Panc1 (cell line): ENCODE measurements around the gene APLP2. TPM values are rescaled to one million over a fixed set of nuclear protein-coding genes. Genes with fewer than 3 reads are reported as not detected.
A peak's percentile ranks its signal among the peaks of the same experiment; 100 is the strongest.

Source experiments
- ATAC-seq: fragments of 200-7000 bp; cut with Tn5 transposase; 2 replicates; pipeline ENCODE4 v1.9.1; 2020; ENCODE audit warnings: mild to moderate bottlenecking, moderate library complexity
- BruUV-seq: library from RNA; stranded (reverse); fragments of 400-500 nt; replicated peaks from 2 replicates; lab custom pipeline; 2021; lab: Mats Ljungman, UMichigan
- CTCF ChIA-PET: fragments of 300-600 bp; sonication (Branson Sonifier 250); formaldehyde crosslinking; loops from one replicate; lab custom pipeline; 2022; ENCODE audit warnings: antibody characterized with exemption; lab: Charles Lee
- POLR2A ChIA-PET: fragments of 300-600 bp; sonication (Branson Sonifier 250); formaldehyde crosslinking; loops from one replicate; lab custom pipeline; 2022; ENCODE audit warnings: antibody characterized with exemption; lab: Charles Lee
- DNase-seq: peaks from one replicate; pipeline ENCODE4 v3.0.0-alpha.2; 2010; ENCODE audit warnings: low read depth, low spot score
- H3K27ac ChIP-seq: 2 replicates; pipeline ENCODE4 v1.5.1; 2011; ENCODE audit warnings: mild to moderate bottlenecking, low read length, inconsistent platforms
- H3K27me3 ChIP-seq: fragments of 200-500 bp; sonication (Bioruptor generic); 2 replicates; pipeline ENCODE4 v1.6.0; 2014; ENCODE audit warnings: low read length, inconsistent platforms; ENCODE audit not compliant: control insufficient read depth, insufficient read depth
- H3K36me3 ChIP-seq: fragments of 200-500 bp; sonication (Bioruptor generic); 2 replicates; pipeline ENCODE4 v1.5.1; 2014; ENCODE audit warnings: inconsistent platforms, mild to moderate bottlenecking, low read length, moderate library complexity; ENCODE audit not compliant: control insufficient read depth, insufficient read depth
- H3K4me1 ChIP-seq: 2 replicates; pipeline ENCODE4 v1.5.1; 2011; ENCODE audit warnings: inconsistent platforms, mild to moderate bottlenecking, low read length, moderate library complexity; ENCODE audit not compliant: control insufficient read depth, insufficient read depth
- H3K4me3 ChIP-seq, 2 experiments: 2 replicates each; pipeline ENCODE4 v1.5.1; 2011 to 2012; ENCODE audit warnings: low read depth in 2 of 2, low read length in 2 of 2, mild to moderate bottlenecking in 2 of 2, inconsistent platforms in 1 of 2, moderate library complexity in 1 of 2
- H3K9me3 ChIP-seq: fragments of 200-500 bp; sonication (Bioruptor generic); 2 replicates; pipeline ENCODE4 v1.5.1; 2014; ENCODE audit warnings: low read depth, mild to moderate bottlenecking, inconsistent platforms, low read length, moderate library complexity; ENCODE audit not compliant: control insufficient read depth, insufficient read depth
- POLR2AphosphoS5 ChIP-seq: IDR thresholded peaks from 2 replicates; pipeline ENCODE4 v1.6.1; 2012; ENCODE audit warnings: mild to moderate bottlenecking, low read depth, low read length, moderate library complexity
- SIN3A ChIP-seq: IDR thresholded peaks from 2 replicates; pipeline ENCODE4 v1.6.1; 2012; ENCODE audit warnings: low read depth, mild to moderate bottlenecking, low read length, moderate library complexity, borderline replicate concordance; ENCODE audit not compliant: insufficient read depth
- TCF7L2 ChIP-seq: IDR thresholded peaks from 2 replicates; pipeline ENCODE4 v1.6.1; 2011; ENCODE audit warnings: mild to moderate bottlenecking, low read depth, low read length, inconsistent platforms
- in situ Hi-C: cut with HindIII; loops from 2 replicates; pipeline ENCODE4 v1.10.0; 2016; ENCODE audit warnings: low sequenced_read_pairs, low pct_unique_long_range_greater_than_20kb
- intact Hi-C: fragments of 100-400 bp; cut with micrococcal nuclease; formaldehyde crosslinking; loops from one replicate; pipeline ENCODE4 v1.10.0; 2022; ENCODE audit not compliant: unreplicated experiment
- total RNA-seq: library from RNA; stranded (reverse); gene quantifications from one replicate; pipeline ENCODE4 v1.2.1, GENCODE V29; 2021; ENCODE audit not compliant: unreplicated experiment
- TF ChIP-seq, protein P1 (sequence below): fragments of 450-650 bp; IDR thresholded peaks from 2 replicates; pipeline ENCODE4 v1.5.1; 2017; ENCODE audit warnings: mild to moderate bottlenecking
- TF ChIP-seq, protein P2 (sequence below), 2 experiments: IDR thresholded peaks; 2 replicates each; pipeline ENCODE4 v1.6.1; 2011 to 2012; ENCODE audit warnings: low read depth in 2 of 2, control low read depth in 1 of 2, low read length in 1 of 2, mild to moderate bottlenecking in 1 of 2, moderate library complexity in 1 of 2; ENCODE audit not compliant: insufficient read depth in 1 of 2

The APLP2 gene
- total RNA-seq, 1 experiment from 2014 or later, result 589 TPM

DNA sequence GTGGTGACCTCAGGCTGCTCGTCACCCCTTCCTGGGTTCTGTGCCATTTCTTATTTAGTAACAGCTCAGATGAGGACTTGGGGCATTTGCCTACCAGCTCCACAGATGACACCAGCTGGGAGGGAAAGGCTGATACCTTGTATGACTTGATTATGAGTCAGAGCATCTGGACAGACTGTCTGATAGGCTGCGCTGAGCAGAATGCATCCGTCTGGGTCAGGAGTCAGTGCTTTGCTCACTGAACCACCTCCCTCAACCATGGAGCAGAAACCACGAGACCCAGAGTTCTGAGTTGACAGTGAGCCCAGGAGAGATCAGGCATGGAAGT is 96.7 kb downstream of the APLP2 start:
- ATAC-seq (peak; percentile 89), DNase-seq (peak; percentile 88)
- in situ Hi-C loops, result no loop called here
- POLR2A ChIA-PET, result no interaction called here
- intact Hi-C loops, result no loop called here
- H3K27ac ChIP-seq, result no peak overlapping the region
- no TSS peak for BruUV-seq
- no peaks in the 10 kb centered on the region for H3K9me3 ChIP-seq
- CTCF ChIA-PET, result no interaction called here
- H3K36me3 ChIP-seq, result no peaks in the 10 kb centered on the region
- no peak for TF ChIP-seq TCF7L2
- TF ChIP-seq, protein P1, sequence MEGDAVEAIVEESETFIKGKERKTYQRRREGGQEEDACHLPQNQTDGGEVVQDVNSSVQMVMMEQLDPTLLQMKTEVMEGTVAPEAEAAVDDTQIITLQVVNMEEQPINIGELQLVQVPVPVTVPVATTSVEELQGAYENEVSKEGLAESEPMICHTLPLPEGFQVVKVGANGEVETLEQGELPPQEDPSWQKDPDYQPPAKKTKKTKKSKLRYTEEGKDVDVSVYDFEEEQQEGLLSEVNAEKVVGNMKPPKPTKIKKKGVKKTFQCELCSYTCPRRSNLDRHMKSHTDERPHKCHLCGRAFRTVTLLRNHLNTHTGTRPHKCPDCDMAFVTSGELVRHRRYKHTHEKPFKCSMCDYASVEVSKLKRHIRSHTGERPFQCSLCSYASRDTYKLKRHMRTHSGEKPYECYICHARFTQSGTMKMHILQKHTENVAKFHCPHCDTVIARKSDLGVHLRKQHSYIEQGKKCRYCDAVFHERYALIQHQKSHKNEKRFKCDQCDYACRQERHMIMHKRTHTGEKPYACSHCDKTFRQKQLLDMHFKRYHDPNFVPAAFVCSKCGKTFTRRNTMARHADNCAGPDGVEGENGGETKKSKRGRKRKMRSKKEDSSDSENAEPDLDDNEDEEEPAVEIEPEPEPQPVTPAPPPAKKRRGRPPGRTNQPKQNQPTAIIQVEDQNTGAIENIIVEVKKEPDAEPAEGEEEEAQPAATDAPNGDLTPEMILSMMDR, result no peak
- TF ChIP-seq POLR2AphosphoS5, result no peak
- TF ChIP-seq, protein P2, sequence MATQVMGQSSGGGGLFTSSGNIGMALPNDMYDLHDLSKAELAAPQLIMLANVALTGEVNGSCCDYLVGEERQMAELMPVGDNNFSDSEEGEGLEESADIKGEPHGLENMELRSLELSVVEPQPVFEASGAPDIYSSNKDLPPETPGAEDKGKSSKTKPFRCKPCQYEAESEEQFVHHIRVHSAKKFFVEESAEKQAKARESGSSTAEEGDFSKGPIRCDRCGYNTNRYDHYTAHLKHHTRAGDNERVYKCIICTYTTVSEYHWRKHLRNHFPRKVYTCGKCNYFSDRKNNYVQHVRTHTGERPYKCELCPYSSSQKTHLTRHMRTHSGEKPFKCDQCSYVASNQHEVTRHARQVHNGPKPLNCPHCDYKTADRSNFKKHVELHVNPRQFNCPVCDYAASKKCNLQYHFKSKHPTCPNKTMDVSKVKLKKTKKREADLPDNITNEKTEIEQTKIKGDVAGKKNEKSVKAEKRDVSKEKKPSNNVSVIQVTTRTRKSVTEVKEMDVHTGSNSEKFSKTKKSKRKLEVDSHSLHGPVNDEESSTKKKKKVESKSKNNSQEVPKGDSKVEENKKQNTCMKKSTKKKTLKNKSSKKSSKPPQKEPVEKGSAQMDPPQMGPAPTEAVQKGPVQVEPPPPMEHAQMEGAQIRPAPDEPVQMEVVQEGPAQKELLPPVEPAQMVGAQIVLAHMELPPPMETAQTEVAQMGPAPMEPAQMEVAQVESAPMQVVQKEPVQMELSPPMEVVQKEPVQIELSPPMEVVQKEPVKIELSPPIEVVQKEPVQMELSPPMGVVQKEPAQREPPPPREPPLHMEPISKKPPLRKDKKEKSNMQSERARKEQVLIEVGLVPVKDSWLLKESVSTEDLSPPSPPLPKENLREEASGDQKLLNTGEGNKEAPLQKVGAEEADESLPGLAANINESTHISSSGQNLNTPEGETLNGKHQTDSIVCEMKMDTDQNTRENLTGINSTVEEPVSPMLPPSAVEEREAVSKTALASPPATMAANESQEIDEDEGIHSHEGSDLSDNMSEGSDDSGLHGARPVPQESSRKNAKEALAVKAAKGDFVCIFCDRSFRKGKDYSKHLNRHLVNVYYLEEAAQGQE (IDR thresholded peaks at IDR 0.05; ENCODE audit: insufficient read depth in 1 of 2, low read depth in 2 of 2, low read length in 1 of 2), result no peak
- TF ChIP-seq SIN3A, result no peak
- no peak overlapping the region for H3K4me3 ChIP-seq
- 0 out of 2 replicates have a peak, but pooled peaks cover 5% of the 10 kb centered on the region for H3K4me1 ChIP-seq
- no peaks in the 10 kb centered on the region; the same call in 1 of the 2 replicates for H3K27me3 ChIP-seq

DNA sequence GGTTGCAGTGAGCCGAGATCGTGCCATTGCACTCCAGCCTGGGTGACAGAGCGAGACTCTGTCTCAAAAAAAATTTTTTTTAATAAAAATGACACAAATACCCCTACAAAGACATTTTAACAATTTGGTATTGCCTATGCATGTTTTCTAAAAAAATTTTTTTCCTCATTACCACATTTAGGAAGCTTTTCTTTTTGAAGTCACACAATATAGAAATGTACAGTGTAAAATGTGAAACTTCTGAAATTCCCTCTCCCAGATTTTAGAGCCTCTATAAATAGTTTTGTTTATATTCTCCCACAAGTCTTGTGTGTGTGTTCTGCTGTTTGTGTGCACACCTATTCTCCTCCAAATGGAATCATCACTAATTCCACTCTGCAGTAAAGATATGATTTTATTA is 97.5 kb downstream of the APLP2 start:
- CTCF ChIA-PET, result no interaction called here
- no peak overlapping the region for H3K27ac ChIP-seq
- H3K9me3 ChIP-seq, result no peaks in the 10 kb centered on the region
- H3K27me3 ChIP-seq, result no peaks in the 10 kb centered on the region; the same call in 1 of the 2 replicates
- H3K4me3 ChIP-seq, result no peak overlapping the region
- in situ Hi-C loops (no loop called here), intact Hi-C loops (no loop called here)
- ATAC-seq, result no peak
- BruUV-seq, result no TSS peak
- no peak for TF ChIP-seq SIN3A
- TF ChIP-seq TCF7L2, result no peak
- no peak for TF ChIP-seq POLR2AphosphoS5
- TF ChIP-seq, protein P2 (IDR thresholded peaks at IDR 0.05; ENCODE audit: insufficient read depth in 1 of 2, low read depth in 2 of 2, low read length in 1 of 2), result no peak
- TF ChIP-seq, protein P1, result no peak
- 0 out of 2 replicates have a peak, but pooled peaks cover 5% of the 10 kb centered on the region for H3K4me1 ChIP-seq
- POLR2A ChIA-PET, result no interaction called here
- H3K36me3 ChIP-seq, result no peaks in the 10 kb centered on the region
- DNase-seq, result no peak
